HFF-Myc (cell line): ENCODE results near the gene PROK2.

Source experiments
- DNase-seq: peaks from one replicate; pipeline ENCODE4 v3.0.0-alpha.2; 2011; ENCODE audit warnings: low read depth; ENCODE audit errors: extremely low read depth
- H3K4me3 ChIP-seq: replicated peaks from 2 replicates; pipeline ENCODE4 v1.5.1; 2011; ENCODE audit warnings: low read depth, mild to moderate bottlenecking, control low read depth, low read length
- TF ChIP-seq, protein P1 (sequence below): IDR thresholded peaks from 2 replicates; pipeline ENCODE4 v1.5.1; 2012; ENCODE audit warnings: mild to moderate bottlenecking, low read depth, low read length, control low read depth; ENCODE audit errors: missing control alignments

PROK2 gene

DNA sequence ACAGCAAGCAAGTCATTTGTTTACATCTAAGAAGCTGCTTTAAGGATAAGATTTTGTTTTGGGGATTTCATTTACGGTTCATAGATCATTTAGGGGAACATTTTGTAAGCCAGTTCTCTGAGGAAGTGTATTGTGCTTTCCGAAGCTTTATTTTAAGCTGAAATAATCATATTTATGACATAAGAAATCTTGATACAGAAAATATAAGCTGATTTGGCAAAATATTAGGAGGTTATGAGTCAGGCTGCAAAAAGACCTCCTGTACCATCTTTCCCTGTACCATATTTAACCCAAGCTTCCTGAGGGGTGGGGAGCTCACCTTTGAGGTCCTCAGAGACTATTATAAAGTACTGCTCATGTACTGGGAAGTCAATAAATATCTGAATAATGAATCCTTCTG lies 51.6 kb downstream of the PROK2 start:
- H3K4me3 ChIP-seq: no peak overlapping the region
- no peak for DNase-seq
- TF ChIP-seq, protein P1, sequence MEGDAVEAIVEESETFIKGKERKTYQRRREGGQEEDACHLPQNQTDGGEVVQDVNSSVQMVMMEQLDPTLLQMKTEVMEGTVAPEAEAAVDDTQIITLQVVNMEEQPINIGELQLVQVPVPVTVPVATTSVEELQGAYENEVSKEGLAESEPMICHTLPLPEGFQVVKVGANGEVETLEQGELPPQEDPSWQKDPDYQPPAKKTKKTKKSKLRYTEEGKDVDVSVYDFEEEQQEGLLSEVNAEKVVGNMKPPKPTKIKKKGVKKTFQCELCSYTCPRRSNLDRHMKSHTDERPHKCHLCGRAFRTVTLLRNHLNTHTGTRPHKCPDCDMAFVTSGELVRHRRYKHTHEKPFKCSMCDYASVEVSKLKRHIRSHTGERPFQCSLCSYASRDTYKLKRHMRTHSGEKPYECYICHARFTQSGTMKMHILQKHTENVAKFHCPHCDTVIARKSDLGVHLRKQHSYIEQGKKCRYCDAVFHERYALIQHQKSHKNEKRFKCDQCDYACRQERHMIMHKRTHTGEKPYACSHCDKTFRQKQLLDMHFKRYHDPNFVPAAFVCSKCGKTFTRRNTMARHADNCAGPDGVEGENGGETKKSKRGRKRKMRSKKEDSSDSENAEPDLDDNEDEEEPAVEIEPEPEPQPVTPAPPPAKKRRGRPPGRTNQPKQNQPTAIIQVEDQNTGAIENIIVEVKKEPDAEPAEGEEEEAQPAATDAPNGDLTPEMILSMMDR: no peak

GRCh38 chr3:71732637-71733036 lies 52.3 kb downstream of the PROK2 start:
- H3K4me3 ChIP-seq: no peak overlapping the region
- no peak for DNase-seq
- TF ChIP-seq, protein P1: no peak

- TF ChIP-seq, protein P1: no peak
- no peak for DNase-seq
- H3K4me3 ChIP-seq: no peak overlapping the region
Measured at GRCh38 chr3:71728632-71729342, 56.2 kb downstream of the PROK2 start.

DNA sequence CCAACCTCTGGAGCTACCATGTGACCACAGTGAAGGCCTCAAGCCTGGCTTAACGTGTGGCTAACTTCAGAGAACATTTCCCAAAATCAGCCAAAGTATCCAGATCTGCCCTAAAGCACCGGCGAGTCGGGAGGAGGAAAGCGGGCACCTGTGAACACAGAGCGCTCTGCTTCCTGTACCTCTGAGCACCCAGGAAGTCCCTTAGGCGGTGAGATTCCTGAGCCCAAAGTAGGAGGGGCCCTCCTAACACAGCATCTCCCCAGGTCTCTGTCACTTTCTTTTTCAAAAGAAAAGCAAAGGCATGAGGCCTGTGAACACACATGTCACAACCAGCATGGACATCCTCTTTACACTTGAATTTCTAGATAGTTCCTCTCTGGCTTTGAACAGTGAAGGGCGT lies 58.8 kb downstream of the PROK2 start:
- TF ChIP-seq, protein P1: no peak
- no peak for DNase-seq

DNA sequence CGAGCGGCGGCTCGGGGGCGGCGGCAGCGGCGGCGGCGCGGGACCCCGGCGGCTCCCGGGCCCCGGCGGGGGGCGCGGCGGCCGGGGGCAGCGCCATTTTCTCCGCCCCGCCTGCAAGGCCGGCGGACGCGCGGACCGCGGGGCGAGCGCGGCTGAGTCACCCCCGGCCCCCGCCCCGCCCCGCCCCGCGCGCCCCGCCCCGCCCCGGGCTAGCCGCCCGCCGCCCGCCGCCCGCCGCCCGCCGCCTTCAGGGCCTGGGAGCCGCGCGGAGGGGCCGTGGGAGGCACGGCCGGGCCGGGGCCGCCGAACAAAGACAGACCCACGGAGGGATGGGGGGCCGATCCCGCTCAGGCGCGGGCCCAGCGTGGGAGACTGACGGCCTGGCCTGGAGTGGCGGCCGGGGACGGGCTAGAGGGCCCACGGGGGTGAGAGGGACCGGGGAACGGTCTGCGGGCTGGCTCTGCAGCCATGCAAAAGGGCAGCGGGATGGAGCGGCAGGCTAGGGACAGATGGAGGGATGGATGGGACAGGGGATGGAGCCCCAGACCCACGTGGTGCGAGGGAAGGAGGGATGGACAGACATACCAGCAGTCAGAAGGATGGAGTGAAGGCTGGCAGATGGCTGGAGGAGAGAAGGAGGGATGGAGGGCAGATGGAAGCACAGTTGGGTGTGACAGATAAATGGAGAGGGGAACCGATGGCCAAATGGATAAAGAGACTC lies 59.5 kb downstream of the PROK2 start, which contains the start of gene EIF4E3:
Gene EIF4E3 (minus strand): TSS at position 132 of the 721 bp plus-strand sequence. CDS start 35 bp downstream, at position 97.
- peak within 1 kb of the TSS; percentile 55 for H3K4me3 ChIP-seq
- DNase-seq: no peak
- TF ChIP-seq, protein P1: no peak

More for the DNA sequence above, 58.8 kb downstream of the PROK2 start:
- H3K4me3 ChIP-seq: no peak overlapping the region

GRCh38 chr3:71724584-71725270 lies 60.2 kb downstream of the PROK2 start:
- TF ChIP-seq, protein P1: no peak
- H3K4me3 ChIP-seq: peak overlapping the region; percentile 55
- DNase-seq: no peak
